ENCODE data around the gene TXNDC15. TPM values are rescaled to one million over a fixed set of nuclear protein-coding genes. Genes with fewer than 3 reads are reported as not detected.
A peak's percentile ranks its signal among the peaks of the same experiment; 100 is the strongest.
"Not testable (repeated sequence)": the region's sequence is repeated elsewhere in the genome, so short reads cannot be mapped to it uniquely, and the experiment has no call there.

The TXNDC15 gene
- polyA plus RNA-seq, 1 donor (not counting 4 experiments of a cell fraction or from before 2014, with no cell fraction given): 31.4 TPM

- no peak overlapping the region for H3K27ac ChIP-seq (ENCODE audit: control insufficient read depth, insufficient read depth, low read length)
- no peak for DNase-seq (ENCODE audit: low read depth, low spot score)
- H3K36me3 ChIP-seq (ENCODE audit: control insufficient read depth in 2 of 2, extremely low read depth in 1 of 2, insufficient read depth in 2 of 2, low read length in 2 of 2): peaks cover 10 to 11% of the 10 kb centered on the region in 2 experiments
- TF ChIP-seq EZH2 (IDR thresholded peaks at IDR 0.05; ENCODE audit: low read length) (no peak), CTCF (optimal IDR thresholded peaks at IDR 0.05 in 1 of 3, IDR thresholded peaks at IDR 0.05 in 1 of 3, conservative IDR thresholded peaks at IDR 0.05 in 1 of 3; ENCODE audit: extremely low read depth in 1 of 3, insufficient read depth in 2 of 3, low read length in 3 of 3) (peak; percentile 45 to 61 (median 54))
- no peaks in the 10 kb centered on the region for H4K20me1 ChIP-seq (ENCODE audit: control insufficient read depth, extremely low read depth, insufficient read depth, low read length)
- dilution Hi-C loops (cut with MboI; ENCODE audit: extremely low pct_ligation_motif_present, low sequenced_read_pairs): no loop called here
- H3K79me2 ChIP-seq (ENCODE audit: control insufficient read depth, insufficient read depth, low read length): peaks cover 56% of the 10 kb centered on the region
- H3K4me1 ChIP-seq (ENCODE audit: control insufficient read depth, extremely low read depth, insufficient read depth, low read length): no peaks in the 10 kb centered on the region
- H3K9me3 ChIP-seq (ENCODE audit: control insufficient read depth, low read depth, low read length): no peaks in the 10 kb centered on the region
- FAIRE-seq: no peak
- no peak overlapping the region for H3K4me3 ChIP-seq (ENCODE audit: control insufficient read depth in 2 of 3, extremely low read depth in 1 of 3, insufficient read depth in 2 of 3, low read depth in 1 of 3, low read length in 3 of 3)
- H3K27me3 ChIP-seq (ENCODE audit: control insufficient read depth, extremely low read depth, insufficient read depth, low read length): no peaks in the 10 kb centered on the region
- H2AFZ ChIP-seq (ENCODE audit: control insufficient read depth, low read length): no peak overlapping the region
- no peaks in the 10 kb centered on the region for H3K9me1 ChIP-seq (ENCODE audit: control insufficient read depth, extremely low read depth, insufficient read depth, low read length)
- H3K4me2 ChIP-seq (ENCODE audit: control insufficient read depth, extremely low read depth, insufficient read depth, low read depth, low read length): no peak overlapping the region
- H3K9ac ChIP-seq (ENCODE audit: control insufficient read depth, extremely low read depth, insufficient read depth, low read length): no peak overlapping the region
Measured at GRCh38 chr5:134851307-134851923, 22.8 kb upstream of the TXNDC15 start.

GRCh38 chr5:134856465-134856864 is 17.7 kb upstream of the TXNDC15 start:
- H3K4me1 ChIP-seq (ENCODE audit: control insufficient read depth, extremely low read depth, insufficient read depth, low read length); H3K27ac ChIP-seq (ENCODE audit: control insufficient read depth, insufficient read depth, low read length); H2AFZ ChIP-seq (ENCODE audit: control insufficient read depth, low read length); H4K20me1 ChIP-seq (ENCODE audit: control insufficient read depth, extremely low read depth, insufficient read depth, low read length); H3K9me3 ChIP-seq (ENCODE audit: control insufficient read depth, low read depth, low read length); H3K4me2 ChIP-seq (ENCODE audit: control insufficient read depth, extremely low read depth, insufficient read depth, low read depth, low read length); dilution Hi-C loops (cut with MboI; ENCODE audit: extremely low pct_ligation_motif_present, low sequenced_read_pairs); H3K9me1 ChIP-seq (ENCODE audit: control insufficient read depth, extremely low read depth, insufficient read depth, low read length); H3K27me3 ChIP-seq (ENCODE audit: control insufficient read depth, extremely low read depth, insufficient read depth, low read length); H3K9ac ChIP-seq (ENCODE audit: control insufficient read depth, extremely low read depth, insufficient read depth, low read length); DNase-seq (ENCODE audit: low read depth, low spot score); FAIRE-seq; H3K4me3 ChIP-seq (ENCODE audit: control insufficient read depth in 2 of 3, extremely low read depth in 1 of 3, insufficient read depth in 2 of 3, low read depth in 1 of 3, low read length in 3 of 3): not testable (repeated sequence)
- Histone ChIP-seq H3K36me3 (ENCODE audit: control insufficient read depth in 2 of 2, extremely low read depth in 1 of 2, insufficient read depth in 2 of 2, low read length in 2 of 2) (peaks cover 15 to 19% of the 10 kb centered on the region in 2 experiments), H3K79me2 (ENCODE audit: control insufficient read depth, insufficient read depth, low read length) (peaks cover 23% of the 10 kb centered on the region)

GRCh38 chr5:134857401-134857800 is 16.8 kb upstream of the TXNDC15 start:
- no peaks in the 10 kb centered on the region for H3K4me1 ChIP-seq (ENCODE audit: control insufficient read depth, extremely low read depth, insufficient read depth, low read length)
- no peak overlapping the region for H2AFZ ChIP-seq (ENCODE audit: control insufficient read depth, low read length)
- H4K20me1 ChIP-seq (ENCODE audit: control insufficient read depth, extremely low read depth, insufficient read depth, low read length): no peaks in the 10 kb centered on the region
- dilution Hi-C loops (cut with MboI; ENCODE audit: extremely low pct_ligation_motif_present, low sequenced_read_pairs): no loop called here
- FAIRE-seq (no peak), DNase-seq (ENCODE audit: low read depth, low spot score) (no peak)
- peaks cover 16% of the 10 kb centered on the region for H3K79me2 ChIP-seq (ENCODE audit: control insufficient read depth, insufficient read depth, low read length)
- no peaks in the 10 kb centered on the region for H3K27me3 ChIP-seq (ENCODE audit: control insufficient read depth, extremely low read depth, insufficient read depth, low read length)
- no peak overlapping the region for H3K4me2 ChIP-seq (ENCODE audit: control insufficient read depth, extremely low read depth, insufficient read depth, low read depth, low read length)
- no peak overlapping the region for H3K4me3 ChIP-seq (ENCODE audit: control insufficient read depth in 2 of 3, extremely low read depth in 1 of 3, insufficient read depth in 2 of 3, low read depth in 1 of 3, low read length in 3 of 3)
- TF ChIP-seq CTCF (optimal IDR thresholded peaks at IDR 0.05 in 1 of 3, IDR thresholded peaks at IDR 0.05 in 1 of 3, conservative IDR thresholded peaks at IDR 0.05 in 1 of 3; ENCODE audit: extremely low read depth in 1 of 3, insufficient read depth in 2 of 3, low read length in 3 of 3) (no peak), EZH2 (IDR thresholded peaks at IDR 0.05; ENCODE audit: low read length) (no peak)
- H3K36me3 ChIP-seq (ENCODE audit: control insufficient read depth in 2 of 2, extremely low read depth in 1 of 2, insufficient read depth in 2 of 2, low read length in 2 of 2): peaks cover 15 to 19% of the 10 kb centered on the region in 2 experiments
- no peaks in the 10 kb centered on the region for H3K9me3 ChIP-seq (ENCODE audit: control insufficient read depth, low read depth, low read length)
- no peak overlapping the region for H3K9ac ChIP-seq (ENCODE audit: control insufficient read depth, extremely low read depth, insufficient read depth, low read length)
- H3K9me1 ChIP-seq (ENCODE audit: control insufficient read depth, extremely low read depth, insufficient read depth, low read length): no peaks in the 10 kb centered on the region
- H3K27ac ChIP-seq (ENCODE audit: control insufficient read depth, insufficient read depth, low read length): no peak overlapping the region
